BLaER1 treated with 17β-estradiol and CSF1 and Interleukin-3, amounts not matched to agents 10 nM and 100 nM (cell line): ENCODE results near the gene MCTP1.
"Not testable (repeated sequence)": the region's sequence is repeated elsewhere in the genome, so short reads cannot be mapped to it uniquely, and the experiment has no call there.

Source experiments
- H3K27ac ChIP-seq, 11 experiments: shearing (Covaris generic); formaldehyde crosslinking; 2 replicates each; pipeline ENCODE4 v1.8.1; 2022
- H3K27me3 ChIP-seq, 11 experiments: shearing (Covaris generic); formaldehyde crosslinking; 2 replicates each; pipeline ENCODE4 v1.8.1; 2022
- H3K36me3 ChIP-seq, 11 experiments: shearing (Covaris generic); formaldehyde crosslinking; 2 replicates each; pipeline ENCODE4 v1.8.1; 2022
- H3K4me1 ChIP-seq, 10 experiments: shearing (Covaris generic); formaldehyde crosslinking; 2 replicates each; pipeline ENCODE4 v1.8.1; 2022
- H3K4me2 ChIP-seq, 11 experiments: shearing (Covaris generic); formaldehyde crosslinking; 2 replicates each; pipeline ENCODE4 v1.8.1; 2022
- H3K4me3 ChIP-seq, 10 experiments: shearing (Covaris generic); formaldehyde crosslinking; 2 replicates each; pipeline ENCODE4 v1.8.1; 2022
- H3K9ac ChIP-seq, 11 experiments: shearing (Covaris generic); formaldehyde crosslinking; 2 replicates each; pipeline ENCODE4 v1.8.1; 2022
- H3K9me3 ChIP-seq, 11 experiments: shearing (Covaris generic); formaldehyde crosslinking; replicated peaks in 1 of 11; 2 replicates each; pipeline ENCODE4 v1.8.1; 2022
- H4K20me1 ChIP-seq, 11 experiments: shearing (Covaris generic); formaldehyde crosslinking; 2 replicates each; pipeline ENCODE4 v1.8.1; 2022
- Cebpa-rat ChIP-seq, 11 experiments: shearing (Covaris generic); IDR thresholded peaks; 2 replicates each; pipeline ENCODE4 v1.8.1; 2022

The MCTP1 gene

DNA sequence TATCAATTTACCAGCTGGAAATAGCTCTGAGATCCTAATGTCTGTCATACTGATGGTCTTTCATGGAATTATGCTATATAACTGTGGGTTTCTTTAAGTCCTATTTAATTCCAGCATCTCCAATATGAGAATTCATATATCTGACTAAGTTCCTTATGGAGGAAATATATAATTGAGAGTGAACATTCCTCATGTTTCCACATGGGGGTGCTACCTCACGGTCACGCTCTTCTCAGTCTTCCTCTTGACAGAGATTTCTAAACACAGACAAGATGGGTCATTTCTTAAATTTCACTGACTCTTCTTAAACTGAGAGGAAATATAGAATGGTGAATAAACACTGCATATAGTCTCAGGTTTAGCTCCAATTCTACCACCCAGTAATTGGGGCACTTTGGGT is 454.4 kb downstream of the MCTP1 start:
- Histone ChIP-seq H3K36me3 (peaks cover 0 to 87% (median 0%) of the 10 kb centered on the region in 11 experiments; a peak in 10 of 22 replicates), H4K20me1 (no peaks in the 10 kb centered on the region; a peak in 1 of 22 replicates), H3K9ac (no peak overlapping the region), H3K4me1 (no peaks in the 10 kb centered on the region; a peak in 1 of 20 replicates), H3K27ac (no peak overlapping the region), H3K4me2 (no peak overlapping the region), H3K4me3 (no peak overlapping the region), H3K9me3 (no peaks in the 10 kb centered on the region), H3K27me3 (no peaks in the 10 kb centered on the region)
- no peak for TF ChIP-seq Cebpa-rat (IDR thresholded peaks at IDR 0.05)

DNA sequence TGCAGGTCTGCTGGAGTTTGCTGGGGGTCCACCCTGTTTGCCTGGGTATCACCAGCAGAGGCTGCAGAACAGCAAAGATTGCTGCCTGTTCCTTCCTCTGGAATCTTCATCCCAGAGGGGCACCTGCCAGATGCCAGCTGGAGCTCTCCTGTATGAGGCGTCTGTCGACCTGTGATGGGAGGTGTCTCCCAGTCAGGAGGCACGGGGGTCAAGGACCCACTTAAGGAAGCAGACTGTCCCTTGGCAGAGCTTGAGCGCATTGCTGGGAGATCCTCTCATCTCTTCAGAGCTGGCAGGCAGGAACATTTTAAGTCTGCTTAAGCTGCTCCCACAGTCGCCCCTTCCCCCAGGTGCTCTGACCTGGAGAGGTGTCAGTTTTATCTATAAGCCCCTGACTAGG is 456.7 kb downstream of the MCTP1 start:
- H3K4me3 ChIP-seq, H4K20me1 ChIP-seq, H3K9ac ChIP-seq, H3K4me2 ChIP-seq, H3K27me3 ChIP-seq, H3K9me3 ChIP-seq, H3K4me1 ChIP-seq, H3K27ac ChIP-seq: not testable (repeated sequence)
- peaks cover 0 to 64% (median 0%) of the 10 kb centered on the region in 11 experiments; a peak in 10 of 22 replicates for H3K36me3 ChIP-seq

DNA sequence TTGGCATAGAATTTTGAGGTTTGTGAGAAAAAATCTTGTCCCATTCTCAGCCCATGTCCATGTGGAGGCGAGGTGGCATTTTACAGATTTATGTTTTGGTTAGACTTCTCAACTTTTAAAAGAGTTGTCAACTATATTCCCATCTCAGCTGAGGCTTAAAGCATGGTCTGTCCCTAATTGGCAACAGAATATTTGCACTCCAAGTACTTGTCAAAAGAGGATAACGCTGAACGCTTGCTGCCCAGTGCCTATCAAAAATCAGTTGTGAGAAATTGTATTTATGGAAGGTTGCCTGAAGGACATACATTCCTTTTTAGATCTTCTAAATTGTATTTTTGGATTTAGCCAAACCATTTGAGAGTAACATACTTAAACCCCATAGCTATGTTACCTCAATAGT is 464.4 kb downstream of the MCTP1 start:
- no peak overlapping the region for H3K4me3 ChIP-seq
- no peaks in the 10 kb centered on the region for H3K9me3 ChIP-seq
- no peak overlapping the region for H3K4me2 ChIP-seq
- no peak overlapping the region for H3K27ac ChIP-seq
- H3K27me3 ChIP-seq: no peaks in the 10 kb centered on the region
- H3K9ac ChIP-seq: no peak overlapping the region
- no peak for TF ChIP-seq Cebpa-rat (IDR thresholded peaks at IDR 0.05)
- no peaks in the 10 kb centered on the region for H4K20me1 ChIP-seq
- no peaks in the 10 kb centered on the region for H3K4me1 ChIP-seq
- peaks cover 0 to 34% (median 0%) of the 10 kb centered on the region in 11 experiments; a peak in 3 of 22 replicates for H3K36me3 ChIP-seq

DNA sequence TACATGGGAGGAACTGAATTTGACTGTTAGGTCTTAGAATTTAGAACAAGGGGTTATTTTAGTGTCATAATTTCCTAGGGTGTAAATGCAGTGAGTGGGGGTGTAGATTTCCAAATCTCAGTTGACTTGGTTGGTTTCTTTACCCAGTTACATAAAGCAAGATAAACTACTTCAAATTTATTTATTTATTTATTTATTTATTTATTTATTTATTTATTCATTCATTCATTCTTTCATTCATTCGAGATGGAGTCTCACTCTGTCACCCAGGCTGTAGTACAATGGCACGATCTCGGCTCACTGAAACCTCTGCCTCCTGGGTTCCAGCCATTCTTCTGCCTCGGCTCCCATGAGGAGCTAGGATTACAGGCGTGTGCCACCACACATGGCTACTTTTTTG is 466.0 kb downstream of the MCTP1 start:
- no peak overlapping the region for H3K9ac ChIP-seq
- no peaks in the 10 kb centered on the region for H3K9me3 ChIP-seq
- no peak overlapping the region for H3K27ac ChIP-seq
- TF ChIP-seq Cebpa-rat (IDR thresholded peaks at IDR 0.05): no peak
- H3K4me3 ChIP-seq: no peak overlapping the region
- H3K36me3 ChIP-seq: peaks cover 0 to 34% (median 0%) of the 10 kb centered on the region in 11 experiments; a peak in 3 of 22 replicates
- H3K4me2 ChIP-seq: no peak overlapping the region
- H3K27me3 ChIP-seq: no peaks in the 10 kb centered on the region
- H4K20me1 ChIP-seq: no peaks in the 10 kb centered on the region
- no peaks in the 10 kb centered on the region for H3K4me1 ChIP-seq

DNA sequence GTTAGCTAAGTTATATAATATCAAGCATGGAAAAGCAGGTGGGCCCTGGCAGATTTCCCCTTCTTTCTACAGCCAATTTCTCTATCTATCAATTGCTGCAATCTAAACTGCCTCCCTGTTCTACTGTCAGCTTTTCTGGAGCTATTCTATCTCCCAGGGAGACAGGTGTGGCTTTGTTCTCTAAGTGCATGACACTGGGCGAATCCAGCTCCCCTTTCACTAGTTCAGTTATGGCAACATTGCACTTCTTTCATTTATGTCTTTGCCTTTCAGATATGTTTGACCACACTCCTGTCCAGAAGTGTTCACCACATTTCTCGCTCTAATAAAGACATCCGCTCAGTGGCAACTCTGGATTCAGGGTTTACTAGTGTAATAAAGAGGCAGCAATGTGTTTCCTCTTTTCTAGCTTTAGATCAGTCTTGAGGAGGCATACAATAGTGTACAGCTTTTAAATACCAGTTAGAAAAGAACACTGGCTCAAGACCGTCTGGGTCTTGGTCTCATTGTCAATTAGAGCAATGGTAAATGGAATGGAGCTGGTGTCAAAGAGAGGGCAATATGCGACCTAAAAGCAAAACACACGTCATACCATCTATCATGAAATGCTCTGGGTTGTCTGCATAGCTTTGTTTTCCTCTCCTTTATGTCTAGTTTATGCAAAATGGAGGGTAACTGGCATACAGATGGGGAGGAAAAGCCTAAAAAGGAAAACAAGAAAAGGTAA is 469.4 kb downstream of the MCTP1 start:
- no peak overlapping the region for H3K27ac ChIP-seq
- H3K9ac ChIP-seq: no peak overlapping the region
- no peaks in the 10 kb centered on the region for H4K20me1 ChIP-seq
- H3K4me3 ChIP-seq: no peak overlapping the region
- no peaks in the 10 kb centered on the region for H3K4me1 ChIP-seq
- H3K36me3 ChIP-seq: peaks cover 0 to 34% (median 0%) of the 10 kb centered on the region in 11 experiments; a peak in 3 of 22 replicates
- H3K27me3 ChIP-seq: no peaks in the 10 kb centered on the region
- no peak overlapping the region for H3K4me2 ChIP-seq
- H3K9me3 ChIP-seq: no peaks in the 10 kb centered on the region
- TF ChIP-seq Cebpa-rat (IDR thresholded peaks at IDR 0.05): no peak

DNA sequence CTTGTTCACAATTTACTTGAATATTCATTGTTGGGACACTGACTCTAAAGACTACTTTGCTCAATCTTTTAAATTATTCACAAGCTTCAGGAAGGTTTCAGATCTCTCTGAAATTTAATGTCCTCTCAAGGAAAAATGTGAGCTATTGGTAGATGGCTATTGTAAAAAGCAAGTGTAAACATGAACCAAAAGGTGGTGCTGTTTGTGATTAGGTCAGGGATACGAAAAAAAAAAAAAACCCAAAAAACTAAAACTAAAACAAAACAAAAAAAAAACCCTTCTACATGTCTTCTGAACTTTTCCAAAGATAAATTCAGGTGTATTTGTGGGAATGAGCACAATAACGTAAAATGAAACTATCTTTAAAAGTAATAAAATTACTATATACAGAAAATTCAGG is 472.7 kb downstream of the MCTP1 start:
- H3K9me3 ChIP-seq: no peaks in the 10 kb centered on the region
- no peak overlapping the region for H3K4me3 ChIP-seq
- no peak overlapping the region for H3K9ac ChIP-seq
- H3K27ac ChIP-seq: no peak overlapping the region
- H3K4me1 ChIP-seq: no peaks in the 10 kb centered on the region
- H3K4me2 ChIP-seq: no peak overlapping the region
- H3K27me3 ChIP-seq: no peaks in the 10 kb centered on the region
- TF ChIP-seq Cebpa-rat (IDR thresholded peaks at IDR 0.05): no peak
- H3K36me3 ChIP-seq: peaks cover 0 to 35% (median 0%) of the 10 kb centered on the region in 11 experiments; a peak in 3 of 22 replicates
- H4K20me1 ChIP-seq: no peaks in the 10 kb centered on the region

DNA sequence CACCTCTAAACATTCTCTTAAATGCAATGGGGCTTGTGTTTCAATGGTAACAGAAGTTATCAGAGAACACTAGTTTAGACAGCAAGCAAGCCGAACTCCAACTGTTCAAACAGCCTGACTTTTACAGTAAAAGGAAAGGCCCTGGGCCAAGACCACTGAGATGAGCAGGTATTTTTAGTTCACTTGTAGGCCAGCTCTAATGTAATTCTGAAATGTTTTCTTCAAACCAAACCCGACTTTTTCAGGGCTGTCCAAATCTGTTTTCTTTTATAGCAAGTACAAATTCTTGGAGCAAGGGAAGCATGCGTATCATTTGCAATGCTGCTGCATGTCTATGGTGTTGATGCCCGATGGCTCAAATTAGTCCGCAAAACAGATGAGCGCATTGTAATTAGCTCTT is 473.6 kb downstream of the MCTP1 start:
- Histone ChIP-seq H3K27me3 (no peaks in the 10 kb centered on the region), H3K9me3 (no peaks in the 10 kb centered on the region)

DNA sequence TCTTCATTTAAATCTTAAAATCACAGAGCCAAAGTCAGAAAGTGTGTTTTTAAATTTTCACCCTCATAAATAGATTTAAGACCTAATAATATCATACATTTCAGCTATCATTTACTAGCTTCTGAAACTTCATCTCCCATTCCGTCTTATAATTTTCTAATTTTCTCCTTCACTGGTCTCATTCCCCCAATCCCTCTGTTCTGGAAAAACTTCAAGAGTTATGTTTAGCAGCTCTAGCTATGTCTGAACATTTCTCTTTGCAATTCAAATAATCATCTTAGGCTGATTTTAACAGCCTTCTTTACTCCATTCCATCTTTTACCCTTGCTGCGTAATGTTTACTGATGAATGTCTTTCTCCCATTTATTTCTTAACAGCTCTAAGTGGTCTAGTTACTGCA is 474.0 kb downstream of the MCTP1 start:
- Histone ChIP-seq H3K27me3 (no peaks in the 10 kb centered on the region), H3K27ac (no peak overlapping the region), H3K4me2 (no peak overlapping the region), H3K9me3 (no peaks in the 10 kb centered on the region), H3K4me3 (no peak overlapping the region), H3K36me3 (peaks cover 0 to 48% (median 0%) of the 10 kb centered on the region in 11 experiments; a peak in 3 of 22 replicates), H4K20me1 (no peaks in the 10 kb centered on the region), H3K4me1 (no peaks in the 10 kb centered on the region), H3K9ac (no peak overlapping the region)
- TF ChIP-seq Cebpa-rat (IDR thresholded peaks at IDR 0.05): no peak

More for the DNA sequence above, 473.6 kb downstream of the MCTP1 start:
- no peak overlapping the region for H3K4me2 ChIP-seq
- H3K9ac ChIP-seq: no peak overlapping the region
- TF ChIP-seq Cebpa-rat (IDR thresholded peaks at IDR 0.05): no peak
- H4K20me1 ChIP-seq: no peaks in the 10 kb centered on the region
- H3K27ac ChIP-seq: no peak overlapping the region
- peaks cover 0 to 44% (median 0%) of the 10 kb centered on the region in 11 experiments; a peak in 3 of 22 replicates for H3K36me3 ChIP-seq
- no peaks in the 10 kb centered on the region for H3K4me1 ChIP-seq
- no peak overlapping the region for H3K4me3 ChIP-seq

DNA sequence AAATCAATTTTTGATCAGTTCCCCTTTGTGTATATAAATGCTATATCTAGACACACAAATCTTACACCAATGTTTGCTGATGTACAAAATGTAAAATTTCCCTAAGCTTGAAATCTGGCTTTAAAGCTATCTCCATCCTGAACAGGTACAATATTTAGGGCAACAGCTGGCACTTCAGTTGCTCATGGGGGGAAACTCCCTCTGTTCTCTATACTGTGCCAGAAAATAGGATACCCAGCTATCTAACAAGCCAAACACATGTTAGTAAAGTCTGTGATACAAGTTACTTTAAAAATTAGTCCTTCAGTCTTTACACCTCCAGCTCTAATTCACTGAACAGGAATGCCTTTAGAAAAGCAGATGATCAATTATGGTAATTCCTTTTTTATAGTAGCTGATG is 474.6 kb downstream of the MCTP1 start:
- no peaks in the 10 kb centered on the region for H3K4me1 ChIP-seq
- H3K4me3 ChIP-seq: no peak overlapping the region
- no peak for TF ChIP-seq Cebpa-rat (IDR thresholded peaks at IDR 0.05)
- H3K36me3 ChIP-seq: peaks cover 0 to 54% (median 0%) of the 10 kb centered on the region in 11 experiments; a peak in 3 of 22 replicates
- H3K4me2 ChIP-seq: no peak overlapping the region
- H3K9ac ChIP-seq: no peak overlapping the region
- no peaks in the 10 kb centered on the region for H4K20me1 ChIP-seq
- H3K27ac ChIP-seq: no peak overlapping the region
- H3K9me3 ChIP-seq: no peaks in the 10 kb centered on the region
- H3K27me3 ChIP-seq: no peaks in the 10 kb centered on the region

DNA sequence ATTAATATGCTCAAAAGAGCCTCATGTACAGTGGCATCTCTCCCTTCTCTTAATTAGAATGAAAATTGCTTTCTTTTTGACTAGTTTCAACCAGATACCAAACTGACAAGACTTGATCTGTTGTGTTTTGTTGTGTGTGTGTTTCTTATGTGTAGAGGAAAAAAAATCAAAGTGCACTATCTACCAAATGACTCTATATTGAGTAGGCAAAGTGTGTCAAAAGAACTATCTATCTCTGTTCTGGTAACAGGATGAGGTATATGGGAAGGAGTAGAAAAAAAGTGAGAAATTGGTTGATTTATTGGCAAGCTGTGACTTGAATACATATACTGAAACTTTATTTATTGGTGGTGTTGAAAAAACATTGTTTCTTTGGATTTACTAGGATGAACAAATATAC is 476.4 kb downstream of the MCTP1 start:
- H3K4me3 ChIP-seq: no peak overlapping the region
- H4K20me1 ChIP-seq: no peaks in the 10 kb centered on the region
- no peak overlapping the region for H3K4me2 ChIP-seq
- TF ChIP-seq Cebpa-rat (IDR thresholded peaks at IDR 0.05): no peak
- peaks cover 0 to 70% (median 0%) of the 10 kb centered on the region in 11 experiments; a peak in 4 of 22 replicates for H3K36me3 ChIP-seq
- H3K9ac ChIP-seq: no peak overlapping the region
- no peak overlapping the region for H3K27ac ChIP-seq
- H3K27me3 ChIP-seq: no peaks in the 10 kb centered on the region
- H3K4me1 ChIP-seq: no peaks in the 10 kb centered on the region
- no peaks in the 10 kb centered on the region for H3K9me3 ChIP-seq
